Myocyte (in vitro differentiated cells): ENCODE measurements around the gene PATJ. TPM values are rescaled to one million over a fixed set of nuclear protein-coding genes. Genes with fewer than 3 reads are reported as not detected.
A peak's percentile ranks its signal among the peaks of the same experiment; 100 is the strongest.
"Not testable (repeated sequence)": the region's sequence is repeated elsewhere in the genome, so short reads cannot be mapped to it uniquely, and the experiment has no call there.

Source experiments
- DNase-seq: peaks from one replicate; pipeline ENCODE4 v3.0.0-alpha.2; 2012; ENCODE audit warnings: low read depth
- total RNA-seq: library from RNA; depleted of rRNA; stranded (reverse); fragments of >200 nt; gene quantifications from 2 replicates; pipeline ENCODE4 v1.2.3, GENCODE V29; 2014

Gene PATJ
- total RNA-seq, 1 donor from 2014 or later = 1.7 TPM

GRCh38 chr1:61746813-61747212, 4.5 kb downstream of the PATJ start:
- peak; percentile 8 for DNase-seq

GRCh38 chr1:61748566-61748965, 6.3 kb downstream of the PATJ start:
- DNase-seq = no peak

- no peak for DNase-seq
Observed at GRCh38 chr1:61749574-61749973, 7.3 kb downstream of the PATJ start.

- DNase-seq = no peak
Observed at GRCh38 chr1:61752921-61753389, 10.7 kb downstream of the PATJ start.

- DNase-seq = no peak
Observed at GRCh38 chr1:61753998-61754508, 11.8 kb downstream of the PATJ start.

- no peak for DNase-seq
Observed at GRCh38 chr1:61754545-61754944, 12.3 kb downstream of the PATJ start.

- no peak for DNase-seq
Observed at GRCh38 chr1:61756773-61757172, 14.5 kb downstream of the PATJ start.

- DNase-seq = peak; percentile 2
Observed at GRCh38 chr1:61757950-61758349, 15.7 kb downstream of the PATJ start.

- no peak for DNase-seq
Observed at GRCh38 chr1:61770131-61770530, 27.9 kb downstream of the PATJ start.

- peak; percentile 72 for DNase-seq
Observed at GRCh38 chr1:61776091-61776490, 33.8 kb downstream of the PATJ start.

- DNase-seq = no peak
Observed at GRCh38 chr1:61779231-61779630, 37.0 kb downstream of the PATJ start.

- no peak for DNase-seq
Observed at GRCh38 chr1:61781151-61781550, 38.9 kb downstream of the PATJ start.

- no peak for DNase-seq
Observed at GRCh38 chr1:61782771-61783170, 40.5 kb downstream of the PATJ start.

- no peak for DNase-seq
Observed at GRCh38 chr1:61784726-61785125, 42.4 kb downstream of the PATJ start.

- DNase-seq = no peak
Observed at GRCh38 chr1:61790837-61791236, 48.6 kb downstream of the PATJ start.

GRCh38 chr1:61797045-61797755, 54.9 kb downstream of the PATJ start:
- DNase-seq = no peak

GRCh38 chr1:61801047-61801446, 58.8 kb downstream of the PATJ start:
- not testable (repeated sequence) for DNase-seq

GRCh38 chr1:61807606-61808140, 65.4 kb downstream of the PATJ start:
- no peak for DNase-seq

GRCh38 chr1:61808321-61808720, 66.0 kb downstream of the PATJ start:
- DNase-seq = no peak

- DNase-seq = no peak
Observed at GRCh38 chr1:61808968-61809367, 66.7 kb downstream of the PATJ start.

GRCh38 chr1:61812916-61813315, 70.6 kb downstream of the PATJ start:
- no peak for DNase-seq

GRCh38 chr1:61816191-61816590, 73.9 kb downstream of the PATJ start:
- DNase-seq = no peak

GRCh38 chr1:61818992-61819391, 76.7 kb downstream of the PATJ start:
- no peak for DNase-seq
